Stimulated activated CD4-positive, alpha-beta T cell treated with anti-CD3 and anti-CD28 coated beads, Interleukin-4, amount 100 ng/mL, for 1 hour (primary cell): ENCODE data around the gene CHAD.

Experiments used
- DNase-seq: peaks from one replicate; pipeline ENCODE4 v3.0.0-alpha.2; 2020

Gene CHAD

GRCh38 chr17:50468304-50469207 is at the start of gene CHAD:
TSS of gene CHAD (minus strand) at chr17:50468880. CDS start at chr17:50468813, 67 bp downstream.
- no peak for DNase-seq

GRCh38 chr17:50517504-50518383 is 49.1 kb upstream of the CHAD start:
- DNase-seq = no peak

- DNase-seq = no peak
These were observed 48.3 kb upstream of the CHAD start for GRCh38 chr17:50517011-50517410.

GRCh38 chr17:50514936-50515702 is 46.4 kb upstream of the CHAD start:
- DNase-seq = no peak

GRCh38 chr17:50514388-50514787 is 45.7 kb upstream of the CHAD start:
- DNase-seq = no peak

- no peak for DNase-seq
These were observed 44.8 kb upstream of the CHAD start for GRCh38 chr17:50513495-50513894.

GRCh38 chr17:50511058-50511457 is 42.4 kb upstream of the CHAD start:
- peak; percentile 52 for DNase-seq

- DNase-seq = no peak
These were observed 40.1 kb upstream of the CHAD start for GRCh38 chr17:50508573-50509460.

GRCh38 chr17:50507871-50508572 is 39.3 kb upstream of the CHAD start, which contains the start of gene MYCBPAP:
TSS of gene MYCBPAP (plus strand) at chr17:50508439. CDS start at chr17:50508675, 236 bp downstream.
- peak; percentile 77 for DNase-seq

GRCh38 chr17:50506298-50506697 is 37.6 kb upstream of the CHAD start:
- DNase-seq = no peak

GRCh38 chr17:50505591-50506130 is 37.0 kb upstream of the CHAD start:
- no peak for DNase-seq

- DNase-seq = no peak
These were observed 33.8 kb upstream of the CHAD start for GRCh38 chr17:50502301-50502990.

GRCh38 chr17:50501054-50501453 is 32.4 kb upstream of the CHAD start:
- peak; percentile 31 for DNase-seq

GRCh38 chr17:50499721-50500120 is 31.0 kb upstream of the CHAD start:
- DNase-seq = no peak

- no peak for DNase-seq
These were observed 30.6 kb upstream of the CHAD start for GRCh38 chr17:50499270-50499669.

- DNase-seq = no peak
These were observed 29.6 kb upstream of the CHAD start for GRCh38 chr17:50498021-50498874.

- DNase-seq = no peak
These were observed 27.2 kb upstream of the CHAD start for GRCh38 chr17:50495918-50496317.

- DNase-seq = no peak
These were observed 26.6 kb upstream of the CHAD start for GRCh38 chr17:50495217-50495823.

GRCh38 chr17:50493744-50494143 is 25.1 kb upstream of the CHAD start:
- no peak for DNase-seq
